Common myeloid progenitor, CD34-positive (primary cell): Measurements from ENCODE around the gene LCN1.

Source experiments
- CTCF ChIA-PET: fragments of 350-600 bp; sonication (Branson Sonifier 250); formaldehyde crosslinking; loops from one replicate; lab custom pipeline; 2021; ENCODE audit warnings: antibody characterized with exemption; lab: Charles Lee
- POLR2A ChIA-PET: fragments of 350-600 bp; sonication (Branson Sonifier 250); formaldehyde crosslinking; loops from one replicate; lab custom pipeline; 2021; ENCODE audit warnings: antibody characterized with exemption; lab: Charles Lee
- DNase-seq, 3 donors: peaks; one replicate each; pipeline versions ENCODE4 v3.0.0 to v3.0.0-alpha.2; 2013
- H3K27ac ChIP-seq, 2 experiments: 1 replicate in 1 of 2; 2 replicates in 1 of 2; pipeline ENCODE4 v1.7.0; 2013; ENCODE audit warnings: inconsistent platforms in 2 of 2, low read length in 2 of 2, mild to moderate bottlenecking in 2 of 2, low read depth in 1 of 2, moderate library complexity in 1 of 2; ENCODE audit not compliant: severe bottlenecking in 2 of 2, insufficient read depth in 1 of 2, poor library complexity in 1 of 2
- H3K27me3 ChIP-seq, 5 experiments: replicated peaks in 2 of 5; 1 replicate in 3 of 5; 2 replicates in 2 of 5; pipeline versions ENCODE4 v1.6.1 to v1.7.0; 2013; ENCODE audit warnings: low read length in 4 of 5, mild to moderate bottlenecking in 2 of 5, moderate library complexity in 2 of 5, inconsistent platforms in 1 of 5; ENCODE audit not compliant: insufficient read depth in 5 of 5, control insufficient read depth in 4 of 5
- H3K36me3 ChIP-seq, 4 experiments: 1 replicate in 2 of 4; 2 replicates in 2 of 4; pipeline versions ENCODE4 v1.6.1 to v1.7.0; 2013; ENCODE audit warnings: low read length in 3 of 4, control low read depth in 1 of 4, mild to moderate bottlenecking in 1 of 4; ENCODE audit not compliant: control insufficient read depth in 4 of 4, insufficient read depth in 4 of 4
- H3K4me1 ChIP-seq, 4 experiments: 1 replicate in 3 of 4; 2 replicates in 1 of 4; pipeline versions ENCODE4 v1.6.1 to v1.7.1; 2013; ENCODE audit warnings: low read length in 3 of 4, mild to moderate bottlenecking in 3 of 4, control low read depth in 1 of 4, inconsistent platforms in 1 of 4, moderate library complexity in 1 of 4; ENCODE audit not compliant: control insufficient read depth in 4 of 4, insufficient read depth in 4 of 4; ENCODE audit errors: control extremely low read depth in 1 of 4
- H3K4me3 ChIP-seq, 7 experiments: 1 replicate in 4 of 7; 2 replicates in 3 of 7; pipeline versions ENCODE4 v1.5.1 to v1.7.0; 2013; ENCODE audit warnings: mild to moderate bottlenecking in 7 of 7, low read length in 6 of 7, moderate library complexity in 6 of 7, inconsistent platforms in 2 of 7, low read depth in 2 of 7, control low read depth in 1 of 7; ENCODE audit not compliant: insufficient read depth in 4 of 7, control insufficient read depth in 1 of 7; ENCODE audit errors: extremely low read depth in 1 of 7
- H3K9me3 ChIP-seq, 5 experiments: 1 replicate in 4 of 5; 2 replicates in 1 of 5; pipeline versions ENCODE4 v1.6.1 to v1.7.1; 2013; ENCODE audit warnings: low read length in 4 of 5, mild to moderate bottlenecking in 2 of 5, inconsistent platforms in 1 of 5, low read depth in 1 of 5, moderate library complexity in 1 of 5; ENCODE audit not compliant: control insufficient read depth in 4 of 5, insufficient read depth in 2 of 5; ENCODE audit errors: control extremely low read depth in 1 of 5
- WGBS: methylation state at CpG from one replicate; pipeline ENCODE4 v1.1.5; 2013; ENCODE audit not compliant: insufficient coverage; 5-methylcytosine and 5-hydroxymethylcytosine counted together

Gene LCN1

DNA sequence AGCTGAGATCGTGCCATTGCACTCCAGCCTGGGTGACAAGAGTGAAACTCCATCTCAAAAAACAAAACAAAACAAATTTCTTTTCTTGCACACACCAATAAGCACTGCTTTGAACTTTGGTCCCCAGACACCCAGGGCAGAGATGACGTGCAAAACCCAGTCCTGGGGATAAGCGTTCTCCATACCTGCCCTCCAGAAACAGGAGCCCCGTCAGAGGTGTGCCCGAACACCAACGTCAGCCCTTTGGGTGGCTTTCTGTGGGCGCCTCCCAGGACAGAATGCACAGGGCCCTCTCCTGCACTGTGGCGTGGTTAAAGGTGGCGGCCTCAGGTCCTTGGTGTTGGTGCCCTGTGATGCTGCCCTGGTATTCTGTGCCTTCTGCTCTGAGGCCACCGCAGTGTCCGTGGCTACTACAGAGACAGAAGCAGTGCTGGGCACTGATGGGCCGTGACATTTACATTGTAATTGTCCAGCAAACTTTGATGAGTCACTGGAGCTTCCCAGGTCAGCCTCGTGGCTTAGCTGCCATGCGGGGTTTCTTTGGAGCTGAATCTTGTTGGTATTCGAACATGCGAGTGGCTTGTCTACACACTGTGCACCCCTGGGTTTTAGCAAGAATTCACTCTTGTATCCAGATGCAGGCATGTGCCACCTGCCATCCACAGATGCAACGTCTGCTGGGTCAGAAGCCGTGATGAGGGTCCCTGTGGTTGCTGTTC is 31.9 kb upstream of the LCN1 start:
- CTCF ChIA-PET, result no interaction called here

DNA sequence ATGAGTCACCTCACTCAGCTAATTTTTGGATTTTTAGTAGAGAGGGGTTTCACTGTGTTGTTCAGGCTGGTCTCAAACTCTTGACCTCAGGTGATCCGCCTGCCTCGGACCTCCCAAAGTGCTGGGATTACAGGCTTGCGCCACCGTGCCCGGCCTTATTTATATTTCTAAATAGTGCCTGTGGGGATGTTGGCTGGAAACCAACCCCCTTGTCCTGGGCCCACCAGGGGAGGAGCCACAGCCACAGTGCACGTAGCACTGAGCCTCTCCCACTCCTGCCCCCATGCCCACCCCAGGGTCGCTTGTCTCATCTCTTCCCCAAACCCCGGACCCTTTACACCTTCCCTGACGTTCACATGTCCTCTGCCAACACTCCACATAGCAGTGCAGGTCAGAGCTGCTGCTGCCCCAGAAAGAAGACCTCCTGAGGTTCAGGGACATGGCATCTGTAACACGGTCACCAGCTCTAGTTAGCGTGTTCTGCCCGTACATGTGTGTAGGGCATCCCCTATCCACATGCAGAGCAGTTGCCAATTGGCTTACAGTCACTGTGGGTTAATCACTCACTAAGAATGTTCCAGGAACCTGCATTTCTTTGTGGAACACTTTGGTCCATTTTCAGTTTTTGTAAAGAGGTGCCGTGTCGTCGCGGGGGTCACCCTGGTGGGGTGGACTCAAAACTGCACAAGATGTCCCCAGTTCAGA is 30.9 kb upstream of the LCN1 start:
- no peak overlapping the region for H3K27ac ChIP-seq
- H3K9me3 ChIP-seq, result no peaks in the 10 kb centered on the region
- H3K36me3 ChIP-seq, result peaks cover 0 to 35% (median 17%) of the 10 kb centered on the region in 4 experiments
- POLR2A ChIA-PET, result no interaction called here
- no peaks in the 10 kb centered on the region for H3K27me3 ChIP-seq
- DNase-seq, result no peak
- CTCF ChIA-PET, result interaction anchor here (1.5 kb wide), 1 partner anchor 9 kb away, joined by 6 read pairs; the partner anchor contains the start of gene MRPS2
- no peak overlapping the region for H3K4me3 ChIP-seq
- WGBS, result 98% methylated on average over 14 of the region's 16 CpGs
- H3K4me1 ChIP-seq, result no peaks in the 10 kb centered on the region

More for the DNA sequence above, 31.9 kb upstream of the LCN1 start:
- Histone ChIP-seq H3K9me3 (no peaks in the 10 kb centered on the region), H3K27me3 (no peaks in the 10 kb centered on the region), H3K4me1 (no peaks in the 10 kb centered on the region), H3K27ac (no peak overlapping the region), H3K4me3 (no peak overlapping the region), H3K36me3 (peaks cover under 1 to 45% (median 23%) of the 10 kb centered on the region in 4 experiments)
- 93% methylated on average over 16 of the region's 18 CpGs for WGBS
- no peak for DNase-seq
- POLR2A ChIA-PET, result no interaction called here

DNA sequence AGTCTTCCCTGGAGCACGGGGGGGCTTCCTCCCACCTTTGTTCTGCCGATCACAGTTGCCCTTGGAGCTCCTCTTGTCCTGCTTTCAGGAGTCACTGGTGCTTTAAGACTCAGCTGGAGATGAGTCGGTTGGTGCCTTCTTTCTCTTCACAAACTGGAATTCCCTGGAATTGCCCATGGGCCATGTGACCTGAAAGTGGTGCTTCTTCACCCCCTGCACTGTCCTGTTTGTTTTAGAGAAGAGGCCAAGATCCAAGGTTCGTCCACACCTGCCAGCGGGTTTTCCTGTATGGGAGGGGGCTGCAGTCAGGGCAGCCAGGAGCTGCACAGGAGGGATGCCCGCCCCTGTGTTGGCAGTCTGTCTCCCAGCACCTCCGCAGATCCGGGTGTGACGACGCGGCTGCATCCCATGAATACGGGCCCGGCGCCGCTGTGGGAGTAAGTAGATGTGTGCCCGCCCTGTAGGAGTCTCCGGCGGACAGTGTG is 30.2 kb upstream of the LCN1 start:
- Histone ChIP-seq H3K9me3 (no peaks in the 10 kb centered on the region), H3K4me3 (no peak overlapping the region), H3K27me3 (no peaks in the 10 kb centered on the region), H3K36me3 (peaks cover 0 to 28% (median 12%) of the 10 kb centered on the region in 4 experiments), H3K27ac (no peak overlapping the region), H3K4me1 (no peaks in the 10 kb centered on the region)
- ChIA-PET CTCF (interaction anchor here (1.5 kb wide), 1 partner anchor 9 kb away, joined by 6 read pairs; the partner anchor contains the start of gene MRPS2), POLR2A (no interaction called here)
- DNase-seq, result no peak
- 88% methylated on average over 18 of the region's 18 CpGs for WGBS

DNA sequence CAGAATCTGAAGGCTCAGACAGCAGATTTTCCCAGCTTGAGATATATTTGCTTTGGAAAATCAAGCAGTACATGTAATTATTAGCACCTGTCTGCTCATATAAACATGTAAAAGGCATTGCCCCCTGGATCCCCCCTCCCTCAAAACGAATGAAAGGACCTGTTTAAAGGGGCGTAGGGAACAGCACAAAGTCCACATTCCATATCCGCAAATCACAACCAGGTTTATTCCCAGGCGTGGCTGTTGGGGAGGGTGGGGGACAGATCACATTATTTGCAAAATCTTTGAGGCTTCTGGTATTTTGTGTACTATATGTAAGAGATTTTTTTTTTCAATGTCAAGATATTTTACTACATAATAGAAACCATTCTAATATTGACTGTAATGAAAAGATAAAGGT is 29.5 kb upstream of the LCN1 start:
- ChIA-PET POLR2A (no interaction called here), CTCF (interaction anchor here (0.6 to 1.5 kb wide), 2 partner anchors 8 to 14 kb away, joined by 3 to 6 read pairs; partner anchors contain the start of gene MRPS2)
- WGBS, result no CpG with 5 or more reads among the region's 4 CpGs
- peaks cover 0 to 21% (median 7%) of the 10 kb centered on the region in 4 experiments for H3K36me3 ChIP-seq
- no peaks in the 10 kb centered on the region for H3K27me3 ChIP-seq
- H3K4me1 ChIP-seq, result no peaks in the 10 kb centered on the region
- no peak overlapping the region for H3K27ac ChIP-seq
- no peak for DNase-seq
- H3K4me3 ChIP-seq, result no peak overlapping the region
- no peaks in the 10 kb centered on the region for H3K9me3 ChIP-seq

DNA sequence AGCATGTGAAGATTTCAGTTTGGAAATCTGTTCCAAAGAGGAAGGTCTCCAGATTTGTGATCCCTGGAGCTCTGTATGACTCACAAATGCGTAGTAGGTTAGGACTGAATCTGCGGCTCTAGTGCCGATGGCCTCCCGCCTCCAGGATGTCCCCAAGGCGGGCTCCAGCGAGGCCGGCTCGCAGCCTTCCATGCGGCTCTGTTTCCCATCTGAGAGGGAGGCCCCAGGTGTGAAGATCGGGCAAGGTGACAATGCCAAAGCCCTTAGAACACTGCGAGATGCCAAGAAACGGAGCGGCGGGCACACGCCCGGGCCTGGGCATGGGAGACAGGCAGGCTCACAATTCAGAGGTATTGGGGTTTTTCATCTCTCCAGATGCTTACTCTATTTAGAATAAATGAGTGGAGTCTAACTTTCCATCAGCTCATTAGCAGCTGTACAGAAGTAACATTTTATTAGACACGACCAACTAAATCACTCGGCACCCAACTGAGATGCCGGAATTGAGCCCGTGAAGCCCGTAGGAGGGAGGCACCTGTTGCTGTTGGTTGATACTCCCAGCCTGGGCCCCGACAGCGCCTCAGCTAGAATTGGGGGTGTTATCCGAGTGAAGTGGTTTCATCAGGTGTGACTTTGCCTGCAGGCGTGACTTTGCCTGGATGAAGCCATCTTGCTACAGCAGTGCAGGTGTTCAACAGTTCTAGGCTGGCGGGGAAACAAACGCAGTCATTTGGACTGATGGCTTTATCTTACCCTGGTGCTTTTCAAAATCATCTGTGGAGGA is 28.2 kb upstream of the LCN1 start:
- no peak for DNase-seq
- POLR2A ChIA-PET, result no interaction called here
- H3K9me3 ChIP-seq, result no peaks in the 10 kb centered on the region
- WGBS, result 98% methylated on average over 24 of the region's 27 CpGs
- H3K27me3 ChIP-seq, result peaks cover 0 to 4% (median 0%) of the 10 kb centered on the region in 5 experiments
- CTCF ChIA-PET, result interaction anchor here (1.4 kb wide), 1 partner anchor 13 kb away, joined by 5 read pairs; no protein-coding TSS in a partner anchor
- H3K36me3 ChIP-seq, result peaks cover 0 to 9% (median 6%) of the 10 kb centered on the region in 4 experiments
- H3K4me3 ChIP-seq, result no peak overlapping the region
- no peak overlapping the region for H3K27ac ChIP-seq
- H3K4me1 ChIP-seq, result no peaks in the 10 kb centered on the region

DNA sequence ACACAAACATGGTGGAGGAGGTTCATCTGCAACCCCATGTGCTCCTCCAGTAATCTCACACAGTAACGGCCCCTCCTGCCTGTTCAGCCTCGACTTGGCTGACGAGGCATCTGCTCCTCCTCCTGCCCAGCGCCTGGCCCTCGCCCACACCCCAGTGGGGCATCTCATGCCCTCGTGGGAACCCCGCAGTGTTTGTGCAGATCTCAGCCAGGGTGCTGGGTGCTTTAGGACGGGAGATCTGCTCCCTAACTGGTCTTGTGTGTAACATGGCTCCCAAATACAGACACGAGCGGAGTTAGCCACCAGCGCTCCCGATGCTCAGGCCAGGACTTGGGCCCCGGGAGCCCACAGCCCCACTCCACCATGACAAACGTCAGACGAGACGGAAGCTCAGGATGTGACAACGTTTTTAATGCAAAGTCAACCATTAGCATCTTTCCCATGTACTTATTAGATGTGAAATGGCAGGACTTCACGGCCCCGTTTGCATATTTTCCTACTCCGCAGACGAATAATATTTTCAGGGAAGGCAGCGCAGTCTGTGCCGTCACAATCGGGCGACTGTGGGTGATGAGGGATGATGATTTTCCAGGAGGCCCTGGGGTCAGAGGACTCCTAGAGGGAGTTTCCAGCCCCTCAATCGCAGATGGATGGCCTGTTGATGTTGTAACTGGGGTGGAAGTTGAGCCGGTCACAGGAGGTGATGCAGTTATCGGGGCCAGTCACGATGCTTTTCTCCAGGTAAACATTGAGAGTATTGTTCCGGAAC is 26.3 kb upstream of the LCN1 start:
- Histone ChIP-seq H3K4me3 (no peak overlapping the region), H3K4me1 (peaks cover 0 to 13% (median 11%) of the 10 kb centered on the region in 4 experiments), H3K27me3 (peaks cover 0 to 10% (median 0%) of the 10 kb centered on the region in 5 experiments), H3K27ac (no peak overlapping the region), H3K9me3 (no peaks in the 10 kb centered on the region), H3K36me3 (peaks cover 0 to 5% (median 0%) of the 10 kb centered on the region in 4 experiments)
- ChIA-PET CTCF (interaction anchor here (1.1 kb wide), 1 partner anchor 10 kb away, joined by 3 read pairs; no protein-coding TSS in a partner anchor), POLR2A (no interaction called here)
- no peak for DNase-seq
- WGBS, result 98% methylated on average over 30 of the region's 30 CpGs
